Epithelial cell of prostate (primary cell): Measurements from ENCODE around the gene ZNF334.

Experiments
- DNase-seq: peaks from one replicate; pipeline ENCODE4 v3.0.0-alpha.2; 2011; ENCODE audit warnings: low read depth, low spot score
- H3K27ac ChIP-seq: fragments of 450-650 bp; 2 replicates; pipeline ENCODE4 v1.5.1; 2017; ENCODE audit warnings: mild to moderate bottlenecking

Gene ZNF334

GRCh38 chr20:46494077-46494476 is 19.3 kb downstream of the ZNF334 start:
- no peak for DNase-seq
- no peak overlapping the region for H3K27ac ChIP-seq

DNA sequence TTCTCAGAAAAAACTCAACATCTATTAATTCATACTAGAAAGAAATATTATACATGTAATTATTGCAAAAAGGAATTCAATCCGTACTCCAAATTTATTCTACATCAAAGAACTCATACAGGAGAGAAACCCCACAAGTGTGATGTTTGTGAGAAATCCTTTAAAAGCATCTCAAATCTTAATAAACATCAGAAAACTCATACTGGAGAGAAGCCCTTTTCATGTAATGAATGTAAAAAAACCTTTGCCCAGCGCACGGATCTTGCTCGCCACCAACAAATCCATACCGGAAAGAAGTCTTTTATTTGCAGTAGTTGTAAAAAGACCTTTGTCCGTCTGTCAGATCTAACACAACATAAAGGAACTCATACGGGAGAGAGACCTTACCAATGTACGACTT is 22.0 kb downstream of the ZNF334 start:
- no peak overlapping the region for H3K27ac ChIP-seq
- DNase-seq = no peak

DNA sequence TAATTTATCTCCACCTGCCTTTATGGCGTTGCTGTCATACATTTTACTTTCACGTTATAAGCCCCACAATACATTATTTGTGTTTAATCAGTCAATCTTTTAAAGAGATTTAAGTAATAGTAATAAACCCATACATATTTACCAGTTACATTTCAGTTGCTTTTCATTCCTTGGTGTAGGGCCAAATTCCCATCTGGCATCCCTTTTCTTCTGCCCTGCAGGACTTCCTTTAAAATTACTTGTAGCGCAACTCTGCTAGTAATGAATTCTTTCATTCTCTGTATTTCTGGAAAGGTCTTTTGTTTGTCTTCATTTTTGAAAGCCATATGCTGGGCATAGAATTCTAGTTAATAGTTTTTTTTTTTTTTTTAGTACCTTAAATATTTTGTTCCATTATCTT is 24.9 kb downstream of the ZNF334 start:
- no peak for DNase-seq
- no peak overlapping the region for H3K27ac ChIP-seq

GRCh38 chr20:46487628-46488027 is 25.7 kb downstream of the ZNF334 start:
- no peak for DNase-seq
- H3K27ac ChIP-seq = no peak overlapping the region

GRCh38 chr20:46485431-46485830 is 27.9 kb downstream of the ZNF334 start:
- no peak overlapping the region for H3K27ac ChIP-seq
- no peak for DNase-seq

DNA sequence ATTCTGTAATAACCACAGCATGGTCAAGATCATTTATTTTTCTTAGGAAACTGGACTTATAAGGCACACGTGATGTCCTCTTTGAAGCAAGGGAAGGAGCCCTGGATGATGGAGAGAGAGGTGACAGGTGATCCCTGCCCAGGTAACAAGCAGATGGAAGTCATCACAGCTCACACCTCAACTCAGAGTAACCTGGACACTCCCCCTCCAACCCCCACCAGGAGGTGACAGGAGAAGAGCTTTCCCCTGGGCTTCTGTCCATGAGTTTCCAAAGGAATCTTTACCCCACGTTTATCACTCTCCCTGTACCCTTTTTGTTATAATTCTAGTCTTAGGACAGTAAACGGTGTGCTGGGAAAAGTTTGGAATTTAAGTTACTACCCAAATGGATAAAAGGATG is 28.4 kb downstream of the ZNF334 start:
- no peak for DNase-seq
- no peak overlapping the region for H3K27ac ChIP-seq

DNA sequence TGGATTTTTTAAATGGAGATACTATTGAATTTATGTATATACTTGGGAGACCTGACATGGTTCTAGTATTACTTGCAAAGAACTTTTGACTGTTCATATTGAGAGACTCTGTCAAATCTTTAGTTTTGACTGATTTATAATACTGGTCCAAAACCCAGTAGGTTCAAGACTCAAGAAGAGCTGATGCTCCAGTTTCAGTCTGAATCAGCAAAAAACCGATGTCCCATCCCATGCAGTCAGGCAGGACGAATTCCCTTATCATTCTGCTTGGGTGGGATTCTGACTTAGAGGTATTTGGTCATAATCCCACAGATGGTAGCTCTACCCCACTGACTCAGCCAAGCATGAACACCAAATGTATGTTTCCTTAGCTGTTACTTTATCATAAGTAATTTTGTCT is 29.5 kb downstream of the ZNF334 start:
- H3K27ac ChIP-seq = no peak overlapping the region
- no peak for DNase-seq

DNA sequence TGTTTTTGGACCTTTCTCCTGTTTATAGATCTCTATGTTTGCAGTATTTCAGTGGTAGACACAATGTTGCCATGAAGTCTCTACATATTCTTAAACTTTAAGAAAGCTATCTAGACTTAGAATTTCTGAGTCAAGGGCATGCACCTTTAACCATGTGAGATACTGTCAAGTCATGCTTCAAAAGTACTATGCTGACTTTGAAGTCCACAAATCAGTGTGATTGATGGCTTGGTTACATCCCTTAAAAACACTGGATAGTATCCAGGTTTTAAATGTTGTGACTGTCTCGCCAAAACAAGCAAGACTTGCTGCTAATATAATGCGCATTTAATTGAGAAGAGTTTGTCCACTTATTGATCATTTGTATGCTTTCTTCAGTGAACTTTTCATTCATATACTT is 30.5 kb downstream of the ZNF334 start:
- no peak for DNase-seq
- H3K27ac ChIP-seq = no peak overlapping the region

GRCh38 chr20:46477640-46478039 is 35.7 kb downstream of the ZNF334 start:
- no peak overlapping the region for H3K27ac ChIP-seq
- DNase-seq = no peak

- no peak overlapping the region for H3K27ac ChIP-seq
- DNase-seq = no peak
These were observed 36.1 kb downstream of the ZNF334 start for GRCh38 chr20:46477225-46477624.

- H3K27ac ChIP-seq = no peak overlapping the region
- no peak for DNase-seq
These were observed 44.9 kb downstream of the ZNF334 start for GRCh38 chr20:46468508-46468907.

DNA sequence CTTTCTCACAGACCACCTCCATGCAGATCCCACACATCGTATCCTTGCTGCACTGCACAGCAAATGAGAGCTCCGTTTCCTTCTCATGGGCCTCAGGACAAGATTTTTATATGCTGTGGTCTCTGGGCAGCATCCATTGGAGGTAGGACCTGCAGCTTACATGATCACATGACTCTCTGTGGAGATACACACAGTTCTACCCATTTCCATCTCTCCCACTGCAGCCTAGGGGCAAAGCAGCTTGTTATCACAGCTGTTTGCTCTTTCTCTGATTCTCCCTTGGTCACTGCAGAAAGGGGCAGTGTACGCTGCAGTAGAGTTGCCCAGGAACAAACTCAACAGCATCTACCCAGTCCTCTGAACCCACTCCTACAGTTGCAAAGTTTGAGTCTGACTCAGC is 48.9 kb downstream of the ZNF334 start:
- no peak overlapping the region for H3K27ac ChIP-seq
- no peak for DNase-seq

GRCh38 chr20:46463852-46464251 is 49.5 kb downstream of the ZNF334 start:
- DNase-seq = no peak
- H3K27ac ChIP-seq = no peak overlapping the region

- DNase-seq = no peak
- no peak overlapping the region for H3K27ac ChIP-seq
These were observed 51.6 kb downstream of the ZNF334 start for GRCh38 chr20:46461808-46462207.

GRCh38 chr20:46458866-46459750 is 54.3 kb downstream of the ZNF334 start:
- H3K27ac ChIP-seq = no peak overlapping the region
- DNase-seq = no peak

DNA sequence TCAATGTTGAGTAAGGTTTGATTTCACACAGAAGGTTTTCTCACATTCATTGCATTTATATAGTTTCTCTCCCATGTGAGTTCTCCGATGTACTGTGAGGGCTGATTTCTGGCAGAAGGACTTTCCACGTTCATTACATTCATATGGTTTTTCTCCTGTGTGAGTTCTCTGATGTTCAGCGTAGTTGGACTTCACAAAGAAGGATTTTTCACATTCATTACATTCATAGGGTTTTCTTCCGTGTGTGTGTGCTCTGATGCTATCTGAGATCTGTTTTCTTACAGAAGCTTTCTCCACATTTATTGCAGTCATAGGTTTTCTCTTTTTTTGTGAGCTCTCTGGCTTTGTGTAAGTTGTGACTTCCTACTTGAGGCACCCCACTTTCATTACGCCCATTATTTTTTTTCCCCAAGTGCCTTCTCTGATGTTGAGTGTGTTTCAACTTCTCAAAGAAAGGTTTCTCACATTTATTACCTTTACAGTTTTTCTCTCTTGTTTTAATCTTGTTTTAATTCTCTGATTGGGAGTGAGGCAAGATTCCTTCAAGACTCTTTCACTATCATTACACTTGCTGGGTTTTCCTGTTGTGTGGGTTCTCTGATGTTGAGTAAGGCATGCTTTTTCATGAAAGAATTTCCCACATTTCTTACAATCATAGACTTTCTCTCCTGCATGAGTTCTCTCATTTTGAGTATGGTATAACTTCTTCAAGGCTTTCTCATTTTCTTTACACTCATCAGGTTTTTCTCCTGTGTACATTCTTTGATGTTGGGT is 56.9 kb downstream of the ZNF334 start:
- no peak for DNase-seq
- no peak overlapping the region for H3K27ac ChIP-seq

DNA sequence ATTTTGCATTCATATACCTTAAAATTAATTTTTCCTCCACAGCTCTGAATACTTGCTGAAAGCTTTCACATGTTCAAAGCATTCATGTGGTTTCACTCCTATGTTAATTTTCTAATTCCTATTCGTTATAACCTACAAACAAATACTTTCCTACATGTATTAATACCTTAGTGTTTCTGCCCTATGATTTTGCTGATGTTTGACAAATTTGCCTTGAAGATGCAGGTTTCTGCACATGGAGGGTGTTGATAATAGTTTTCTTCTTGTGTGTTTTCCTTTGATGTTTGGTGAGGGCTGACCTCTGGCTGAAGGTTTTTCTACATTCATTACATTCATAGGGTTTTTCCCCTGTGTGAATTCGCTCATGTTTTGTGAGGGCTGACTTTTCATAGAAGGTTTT is 57.6 kb downstream of the ZNF334 start:
- no peak for DNase-seq
- H3K27ac ChIP-seq = no peak overlapping the region
